GM21367 (cell line): Measurements from ENCODE around the gene LAMA1.
"Not testable (repeated sequence)": the region's sequence is repeated elsewhere in the genome, so short reads cannot be mapped to it uniquely, and the experiment has no call there.

Source experiments
- ATAC-seq: cut with Tn5 transposase; IDR thresholded peaks from one replicate; pipeline ENCODE4 v1.9.1; 2021; ENCODE audit not compliant: unreplicated experiment

Gene LAMA1

GRCh38 chr18:6949800-6950586, 167.6 kb downstream of the LAMA1 start:
- ATAC-seq, result no peak

- ATAC-seq, result no peak
Measured at GRCh38 chr18:6948281-6949055, 169.1 kb downstream of the LAMA1 start.

- ATAC-seq, result no peak
Measured at GRCh38 chr18:6947338-6948030, 170.1 kb downstream of the LAMA1 start.

- ATAC-seq, result no peak
Measured at GRCh38 chr18:6943143-6943542, 174.5 kb downstream of the LAMA1 start.

- ATAC-seq, result no peak
Measured at GRCh38 chr18:6942742-6943141, 174.9 kb downstream of the LAMA1 start.

GRCh38 chr18:6941996-6942395, 175.6 kb downstream of the LAMA1 start:
- ATAC-seq, result no peak

- ATAC-seq, result no peak
Measured at GRCh38 chr18:6940451-6940850, 177.1 kb downstream of the LAMA1 start.

- ATAC-seq, result no peak
Measured at GRCh38 chr18:6939972-6940371, 177.6 kb downstream of the LAMA1 start.

- not testable (repeated sequence) for ATAC-seq
Measured at GRCh38 chr18:6938403-6938802, 179.2 kb downstream of the LAMA1 start.

GRCh38 chr18:6938003-6938402, 179.6 kb downstream of the LAMA1 start:
- no peak for ATAC-seq

- no peak for ATAC-seq
Measured at GRCh38 chr18:6934859-6935258, 182.7 kb downstream of the LAMA1 start.

- ATAC-seq, result no peak
Measured at GRCh38 chr18:6929370-6930102, 188.1 kb downstream of the LAMA1 start.

- ATAC-seq, result no peak
Measured at GRCh38 chr18:6928359-6928758, 189.2 kb downstream of the LAMA1 start.

GRCh38 chr18:6927153-6927552, 190.4 kb downstream of the LAMA1 start:
- ATAC-seq, result no peak

- no peak for ATAC-seq
Measured at GRCh38 chr18:6923220-6923619, 194.4 kb downstream of the LAMA1 start.

GRCh38 chr18:6921571-6921970, 196.0 kb downstream of the LAMA1 start:
- no peak for ATAC-seq

- ATAC-seq, result no peak
Measured at GRCh38 chr18:6920099-6920955, 197.3 kb downstream of the LAMA1 start.

- no peak for ATAC-seq
Measured at GRCh38 chr18:6917072-6917471, 200.5 kb downstream of the LAMA1 start.

- no peak for ATAC-seq
Measured at GRCh38 chr18:6901286-6901926, 216.2 kb downstream of the LAMA1 start.

- no peak for ATAC-seq
Measured at GRCh38 chr18:6891788-6892187, 225.8 kb downstream of the LAMA1 start.
